NCI-H128 (cell line): ENCODE measurements around the gene TAF11.
"Not testable (repeated sequence)": the region's sequence is repeated elsewhere in the genome, so short reads cannot be mapped to it uniquely, and the experiment has no call there.

Source experiments
- DNase-seq: peaks from one replicate; lab custom pipeline; 2025; ENCODE audit not compliant: unreplicated experiment; lab: John Stamatoyannopoulos, UW

Gene TAF11

GRCh38 chr6:34866509-34866908, 21.3 kb downstream of the TAF11 start:
- DNase-seq = no peak

- DNase-seq = no peak
Observed at GRCh38 chr6:34865107-34865506, 22.7 kb downstream of the TAF11 start.

GRCh38 chr6:34864007-34864406, 23.8 kb downstream of the TAF11 start:
- no peak for DNase-seq

GRCh38 chr6:34860776-34861175, 27.1 kb downstream of the TAF11 start:
- no peak for DNase-seq

GRCh38 chr6:34859951-34860350, 27.9 kb downstream of the TAF11 start:
- no peak for DNase-seq

GRCh38 chr6:34858681-34859080, 29.2 kb downstream of the TAF11 start:
- no peak for DNase-seq

GRCh38 chr6:34855463-34855862, 32.4 kb downstream of the TAF11 start:
- DNase-seq = no peak

GRCh38 chr6:34852406-34853085, 35.3 kb downstream of the TAF11 start:
- no peak for DNase-seq

GRCh38 chr6:34851361-34851760, 36.5 kb downstream of the TAF11 start:
- no peak for DNase-seq

- not testable (repeated sequence) for DNase-seq
Observed at GRCh38 chr6:34849066-34849465, 38.8 kb downstream of the TAF11 start.

GRCh38 chr6:34839666-34840352, 48.0 kb downstream of the TAF11 start:
- DNase-seq = no peak

- no peak for DNase-seq
Observed at GRCh38 chr6:34837528-34837927, 50.3 kb downstream of the TAF11 start.

- DNase-seq = no peak
Observed at GRCh38 chr6:34836451-34836850, 51.4 kb downstream of the TAF11 start.

- DNase-seq = no peak
Observed at GRCh38 chr6:34836008-34836407, 51.8 kb downstream of the TAF11 start.

- no peak for DNase-seq
Observed at GRCh38 chr6:34834789-34835518, 52.9 kb downstream of the TAF11 start.

- no peak for DNase-seq
Observed at GRCh38 chr6:34832942-34833341, 54.9 kb downstream of the TAF11 start.

GRCh38 chr6:34829137-34829536, 58.7 kb downstream of the TAF11 start:
- no peak for DNase-seq
